B cell (primary cell): ENCODE data around the gene GPM6B. TPM values are rescaled to one million over a fixed set of nuclear protein-coding genes. Genes with fewer than 3 reads are reported as not detected.

ENCODE experiments used
- ATAC-seq: fragments of 200-7000 bp; cut with Tn5 transposase; one replicate; pipeline ENCODE4 v1.10.0; 2021; ENCODE audit warnings: low read depth, mild to moderate bottlenecking, moderate number of reproducible peaks, moderate library complexity
- CTCF ChIA-PET: fragments of 350-600 bp; sonication (Branson Sonifier 250); formaldehyde crosslinking; loops from one replicate; lab custom pipeline; 2021; ENCODE audit warnings: antibody characterized with exemption, inconsistent platforms; lab: Charles Lee
- POLR2A ChIA-PET: fragments of 350-600 bp; sonication (Branson Sonifier 250); formaldehyde crosslinking; loops from one replicate; lab custom pipeline; 2021; ENCODE audit warnings: antibody characterized with exemption; lab: Charles Lee
- DNase-seq: peaks from one replicate; pipeline ENCODE4 v3.0.0; 2013
- H2AFZ ChIP-seq: 2 replicates; pipeline ENCODE4 v1.6.1; 2012; ENCODE audit warnings: mild to moderate bottlenecking, low read depth, low read length; ENCODE audit not compliant: insufficient read depth, poor library complexity, severe bottlenecking
- H3K27ac ChIP-seq, 2 donors: 1 replicate in 1 of 2; 2 replicates in 1 of 2; pipeline ENCODE4 v1.5.1; 2012 to 2013; ENCODE audit warnings: low read length in 2 of 2, mild to moderate bottlenecking in 2 of 2, moderate library complexity in 1 of 2
- H3K27me3 ChIP-seq, 4 experiments: fragments of 200-600 bp in 1 of 4; sonication (generic) in 1 of 4; replicated peaks in 1 of 4; 1 replicate in 2 of 4; 2 replicates in 2 of 4; pipeline versions ENCODE4 v1.6.1 to v1.7.0; 2013 to 2016; ENCODE audit warnings: low read length in 3 of 4, mild to moderate bottlenecking in 2 of 4, mixed read lengths in 1 of 4, moderate library complexity in 1 of 4; ENCODE audit not compliant: insufficient read depth in 4 of 4, control insufficient read depth in 3 of 4; ENCODE audit errors: control extremely low read depth in 1 of 4
- H3K36me3 ChIP-seq, 2 experiments: replicated peaks in 1 of 2; 1 replicate in 1 of 2; 2 replicates in 1 of 2; pipeline versions ENCODE4 v1.6.1 to v1.7.1; 2013; ENCODE audit warnings: low read length in 1 of 2; ENCODE audit not compliant: insufficient read depth in 2 of 2, control insufficient read depth in 1 of 2; ENCODE audit errors: control extremely low read depth in 1 of 2, extremely low read depth in 1 of 2
- H3K4me1 ChIP-seq, 2 donors: fragments of 200-600 bp in 1 of 2; sonication (generic) in 1 of 2; 1 replicate in 1 of 2; 2 replicates in 1 of 2; pipeline versions ENCODE4 v1.5.1 to v1.6.1; 2013 to 2017; ENCODE audit warnings: low read length in 2 of 2; ENCODE audit not compliant: control insufficient read depth in 2 of 2, insufficient read depth in 2 of 2
- H3K4me2 ChIP-seq: replicated peaks from 2 replicates; pipeline ENCODE3; 2012; ENCODE audit warnings: mild to moderate bottlenecking, low read depth, low read length; ENCODE audit not compliant: poor library complexity, severe bottlenecking
- H3K4me3 ChIP-seq, 5 experiments: fragments of 200-600 bp in 1 of 5; sonication (generic) in 1 of 5; 1 replicate in 3 of 5; 2 replicates in 2 of 5; pipeline versions ENCODE4 v1.5.1 to v1.7.0; 2011 to 2016; ENCODE audit warnings: low read length in 4 of 5, mild to moderate bottlenecking in 4 of 5, low read depth in 2 of 5, control low read depth in 1 of 5, moderate library complexity in 1 of 5; ENCODE audit not compliant: insufficient read depth in 1 of 5; ENCODE audit errors: control extremely low read depth in 1 of 5, extremely low read depth in 1 of 5
- H3K79me2 ChIP-seq: fragments of 200-600 bp; sonication (generic); one replicate; pipeline ENCODE4 v1.6.0; 2016; ENCODE audit warnings: low read length; ENCODE audit not compliant: control insufficient read depth, insufficient read depth
- H3K9ac ChIP-seq: fragments of 200-600 bp; sonication (generic); 2 replicates; pipeline ENCODE4 v1.6.1; 2017; ENCODE audit warnings: mild to moderate bottlenecking, low read length, moderate library complexity
- H3K9me3 ChIP-seq, 3 donors: one replicate each; pipeline versions ENCODE4 v1.6.1 to v1.7.1; 2013; ENCODE audit warnings: low read length in 2 of 3; ENCODE audit not compliant: control insufficient read depth in 2 of 3, insufficient read depth in 1 of 3; ENCODE audit errors: control extremely low read depth in 1 of 3
- H4K20me1 ChIP-seq: 2 replicates; pipeline ENCODE4 v1.6.0; 2012; ENCODE audit warnings: mild to moderate bottlenecking, low read length; ENCODE audit not compliant: insufficient read depth, control insufficient read depth, poor library complexity, severe bottlenecking
- H3K27ac Mint-ChIP-seq: one replicate; pipeline ENCODE4 v1.8.0; 2021; ENCODE audit warnings: mixed read lengths
- H3K27me3 Mint-ChIP-seq: one replicate; pipeline ENCODE4 v1.8.0; 2021; ENCODE audit warnings: mixed read lengths
- H3K4me1 Mint-ChIP-seq: one replicate; pipeline ENCODE4 v1.8.0; 2021; ENCODE audit warnings: mixed read lengths
- H3K4me3 Mint-ChIP-seq: one replicate; pipeline ENCODE4 v1.8.0; 2021; ENCODE audit warnings: mixed read lengths
- H3K9me3 Mint-ChIP-seq: one replicate; pipeline ENCODE4 v1.8.0; 2022; ENCODE audit warnings: mixed read lengths; ENCODE audit not compliant: insufficient read depth
- EZH2 ChIP-seq: IDR thresholded peaks from 2 replicates; pipeline ENCODE4 v1.6.1; 2012; ENCODE audit warnings: borderline replicate concordance, low read depth, mild to moderate bottlenecking, moderate library complexity, low read length; ENCODE audit not compliant: insufficient read depth, poor library complexity, severe bottlenecking
- WGBS: methylation state at CpG from one replicate; pipeline ENCODE4 v1.1.5; 2013; ENCODE audit warnings: missing lambda C conversion rate; ENCODE audit not compliant: insufficient coverage; 5-methylcytosine and 5-hydroxymethylcytosine counted together
- intact Hi-C: fragments of 100-400 bp; cut with micrococcal nuclease; formaldehyde crosslinking; loops from one replicate; pipeline ENCODE4 v1.10.0; 2022
- polyA plus RNA-seq: library from polyadenylated mRNA; depleted of rRNA; stranded (reverse); fragments of >200 nt; gene quantifications from 2 replicates; pipeline ENCODE4 v1.2.3, GENCODE V29; 2012
- total RNA-seq, 2 donors: library from RNA; stranded (reverse); fragments of 120-200 nt in 1 of 2; gene quantifications; 1 replicate in 1 of 2; 2 replicates in 1 of 2; pipeline versions ENCODE4 v1.2.3 to v1.2.4, GENCODE V29; 2013 to 2022
- TF ChIP-seq, protein P1 (sequence below): fragments of 200-600 bp; IDR thresholded peaks from one replicate; pipeline ENCODE4 v1.8.0; 2022; ENCODE audit warnings: antibody characterized with exemption, mild to moderate bottlenecking

The GPM6B gene
- total and polyA plus RNA-seq, 2 donors (not counting 1 experiment from before 2014, with no cell fraction given): not detected

DNA sequence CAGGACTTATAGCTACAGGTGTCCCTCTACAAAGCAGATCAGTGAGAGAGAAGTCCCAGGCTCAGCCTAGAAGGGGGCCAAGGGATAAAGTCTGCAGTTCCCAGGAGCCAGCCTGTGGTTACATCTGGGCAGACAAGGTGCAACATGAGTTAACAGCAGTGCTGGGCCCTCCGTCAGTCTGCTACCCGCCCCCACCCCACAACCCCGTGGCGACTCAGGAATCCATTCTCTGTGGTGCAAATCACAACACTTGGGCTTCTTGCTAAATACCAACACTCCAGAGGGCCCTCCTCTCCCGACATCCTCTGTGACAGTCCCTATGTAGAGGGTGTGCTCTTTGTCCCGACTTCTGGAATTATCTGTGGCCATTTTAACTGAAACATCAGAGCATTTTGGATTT lies 13.8 kb downstream of the GPM6B start:
- H3K4me3 ChIP-seq: no peak overlapping the region
- H3K36me3 ChIP-seq: no peaks in the 10 kb centered on the region
- no peaks in the 10 kb centered on the region for H4K20me1 ChIP-seq
- POLR2A ChIA-PET: no interaction called here
- H3K4me1 Mint-ChIP-seq: no peaks in the 10 kb centered on the region
- intact Hi-C loops: no loop called here
- H3K9me3 Mint-ChIP-seq: no peaks in the 10 kb centered on the region
- H2AFZ ChIP-seq: no peak overlapping the region
- no peak overlapping the region for H3K9ac ChIP-seq
- no peak overlapping the region for H3K27ac ChIP-seq
- 80% methylated on average over 1 of the region's 6 CpGs for WGBS
- no peaks in the 10 kb centered on the region for H3K9me3 ChIP-seq
- TF ChIP-seq, protein P1, sequence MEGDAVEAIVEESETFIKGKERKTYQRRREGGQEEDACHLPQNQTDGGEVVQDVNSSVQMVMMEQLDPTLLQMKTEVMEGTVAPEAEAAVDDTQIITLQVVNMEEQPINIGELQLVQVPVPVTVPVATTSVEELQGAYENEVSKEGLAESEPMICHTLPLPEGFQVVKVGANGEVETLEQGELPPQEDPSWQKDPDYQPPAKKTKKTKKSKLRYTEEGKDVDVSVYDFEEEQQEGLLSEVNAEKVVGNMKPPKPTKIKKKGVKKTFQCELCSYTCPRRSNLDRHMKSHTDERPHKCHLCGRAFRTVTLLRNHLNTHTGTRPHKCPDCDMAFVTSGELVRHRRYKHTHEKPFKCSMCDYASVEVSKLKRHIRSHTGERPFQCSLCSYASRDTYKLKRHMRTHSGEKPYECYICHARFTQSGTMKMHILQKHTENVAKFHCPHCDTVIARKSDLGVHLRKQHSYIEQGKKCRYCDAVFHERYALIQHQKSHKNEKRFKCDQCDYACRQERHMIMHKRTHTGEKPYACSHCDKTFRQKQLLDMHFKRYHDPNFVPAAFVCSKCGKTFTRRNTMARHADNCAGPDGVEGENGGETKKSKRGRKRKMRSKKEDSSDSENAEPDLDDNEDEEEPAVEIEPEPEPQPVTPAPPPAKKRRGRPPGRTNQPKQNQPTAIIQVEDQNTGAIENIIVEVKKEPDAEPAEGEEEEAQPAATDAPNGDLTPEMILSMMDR: no peak
- no peak for TF ChIP-seq EZH2
- ATAC-seq: no peak
- CTCF ChIA-PET: no interaction called here
- no peaks in the 10 kb centered on the region for H3K27me3 Mint-ChIP-seq
- peaks cover 0 to 14% (median 0%) of the 10 kb centered on the region in 4 experiments for H3K27me3 ChIP-seq
- H3K79me2 ChIP-seq: no peaks in the 10 kb centered on the region
- H3K27ac Mint-ChIP-seq: no peak overlapping the region
- H3K4me3 Mint-ChIP-seq: no peak overlapping the region
- no peak overlapping the region for H3K4me2 ChIP-seq
- no peak for DNase-seq
- no peaks in the 10 kb centered on the region for H3K4me1 ChIP-seq

DNA sequence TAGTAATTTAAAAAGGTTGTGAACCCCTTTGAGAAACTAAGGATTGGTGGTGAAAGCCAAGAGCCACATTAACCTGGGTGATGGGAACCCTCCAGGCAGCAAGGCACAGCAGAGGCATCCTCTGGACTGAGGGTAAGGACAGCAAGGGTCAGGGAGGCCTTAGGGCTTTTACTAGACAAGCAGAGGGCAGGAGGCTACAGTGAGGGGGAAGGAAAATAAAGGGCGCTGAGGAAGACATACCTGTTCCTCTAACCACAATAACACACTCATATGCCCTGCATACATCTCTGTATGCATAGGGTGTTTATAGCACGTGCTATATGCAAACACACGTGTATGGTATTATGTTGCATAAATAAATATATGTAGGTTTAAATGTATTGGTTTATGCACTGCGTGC lies 18.7 kb downstream of the GPM6B start:
- Mint-ChIP-seq H3K4me1 (no peaks in the 10 kb centered on the region), H3K9me3 (no peaks in the 10 kb centered on the region), H3K27ac (no peak overlapping the region), H3K27me3 (no peaks in the 10 kb centered on the region), H3K4me3 (no peak overlapping the region)
- ATAC-seq (no peak), DNase-seq (no peak)
- ChIA-PET POLR2A (no interaction called here), CTCF (no interaction called here)
- H3K79me2 ChIP-seq: no peaks in the 10 kb centered on the region
- WGBS: no CpG with 5 or more reads among the region's 4 CpGs
- intact Hi-C loops: no loop called here
- no peaks in the 10 kb centered on the region for H3K36me3 ChIP-seq
- H3K9ac ChIP-seq: no peak overlapping the region
- H3K27me3 ChIP-seq: no peaks in the 10 kb centered on the region
- no peak overlapping the region for H2AFZ ChIP-seq
- no peak overlapping the region for H3K4me2 ChIP-seq
- H3K4me3 ChIP-seq: no peak overlapping the region
- H4K20me1 ChIP-seq: no peaks in the 10 kb centered on the region
- TF ChIP-seq, protein P1: no peak
- no peak for TF ChIP-seq EZH2
- no peak overlapping the region for H3K27ac ChIP-seq
- H3K4me1 ChIP-seq: no peaks in the 10 kb centered on the region
- no peaks in the 10 kb centered on the region for H3K9me3 ChIP-seq
